Astrocyte (in vitro differentiated cells and primary cell): ENCODE results near the gene TREX2.

Experiments
- CTCF ChIP-seq: IDR thresholded peaks from 2 replicates; pipeline ENCODE4 v1.5.1; 2011; ENCODE audit warnings: low read depth, mild to moderate bottlenecking, inconsistent platforms, low read length, moderate library complexity; ENCODE audit not compliant: insufficient read depth
- EZH2 ChIP-seq: IDR thresholded peaks from 2 replicates; pipeline ENCODE4 v1.6.1; 2012; ENCODE audit warnings: mild to moderate bottlenecking, low read length, inconsistent platforms; ENCODE audit not compliant: insufficient read depth

GRCh38 chrX:153463556-153463955, 17.7 kb upstream of the TREX2 start:
- TF ChIP-seq EZH2 (no peak), CTCF (no peak)
